DMS53 treated with DMSO at 0.1 percent for 48 hours (cell line): ENCODE results near the gene KLHL10.
"Not testable (repeated sequence)": the region's sequence is repeated elsewhere in the genome, so short reads cannot be mapped to it uniquely, and the experiment has no call there.

Experiments used
- DNase-seq: peaks from one replicate; lab custom pipeline; 2025; ENCODE audit not compliant: unreplicated experiment; lab: John Stamatoyannopoulos, UW

KLHL10 gene

DNA sequence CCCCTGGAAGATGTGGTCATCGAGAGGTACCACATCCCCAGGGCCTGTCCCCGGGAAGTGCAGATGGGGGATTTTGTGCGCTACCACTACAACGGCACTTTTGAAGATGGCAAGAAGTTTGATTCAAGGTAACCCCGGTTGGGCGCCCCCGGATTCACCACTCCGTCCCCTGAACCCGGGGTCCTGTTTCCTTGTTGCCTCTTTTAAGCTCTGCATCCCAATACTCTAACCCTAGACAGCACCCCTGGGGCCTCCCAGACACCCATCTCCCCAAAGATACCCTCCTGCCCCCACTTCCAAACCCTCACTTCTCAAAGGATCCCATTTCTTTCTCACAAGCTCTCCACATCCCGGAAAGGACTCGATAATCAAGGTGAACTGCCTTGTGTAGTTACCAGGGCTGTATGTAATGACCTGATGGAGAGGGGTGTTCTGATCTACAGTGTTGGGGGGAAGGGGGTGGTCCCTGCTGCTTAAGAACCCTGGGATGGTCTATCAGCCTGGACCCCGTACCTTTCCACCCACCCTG is 24.4 kb upstream of the KLHL10 start:
- no peak for DNase-seq

DNA sequence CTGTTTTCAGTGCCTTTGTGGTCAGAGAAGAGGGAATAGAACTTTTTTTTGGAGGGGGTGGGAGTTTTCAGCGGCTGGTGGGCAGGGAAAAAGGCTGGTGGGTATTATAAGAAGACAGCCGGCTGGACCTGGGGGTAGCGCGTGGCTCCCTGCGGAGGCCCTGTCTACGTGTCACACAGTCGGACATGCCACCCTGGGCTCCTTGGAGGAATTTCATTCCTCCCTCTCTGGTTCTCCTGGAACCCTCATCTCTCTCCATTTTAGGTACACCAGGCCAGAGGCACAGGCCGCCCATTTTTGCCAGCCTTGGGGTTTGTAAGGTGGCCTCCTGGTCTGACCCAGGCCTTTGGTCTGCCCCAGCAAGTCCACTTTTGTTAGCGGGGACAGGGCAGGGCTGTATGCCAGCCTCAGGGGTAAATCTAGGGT is 23.9 kb upstream of the KLHL10 start:
- no peak for DNase-seq

DNA sequence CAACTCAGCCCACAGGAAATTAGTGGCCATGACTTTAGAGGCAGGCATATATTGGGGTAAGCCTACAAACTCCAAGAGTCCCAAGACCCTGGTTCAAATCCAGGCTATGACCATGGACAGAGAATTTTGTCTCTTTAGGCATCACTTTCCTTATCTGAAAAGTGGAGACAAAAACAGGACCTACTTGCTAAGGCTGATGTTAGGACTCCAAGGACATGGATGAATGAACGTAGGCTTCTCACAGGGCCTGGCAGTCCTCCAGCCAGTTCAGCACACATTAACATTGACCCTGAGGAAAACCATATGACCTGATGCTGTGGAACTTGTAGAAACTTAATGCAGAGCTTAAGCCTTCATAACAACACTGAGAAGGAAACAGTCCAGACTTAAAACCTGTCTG is 23.4 kb upstream of the KLHL10 start:
- DNase-seq: no peak

DNA sequence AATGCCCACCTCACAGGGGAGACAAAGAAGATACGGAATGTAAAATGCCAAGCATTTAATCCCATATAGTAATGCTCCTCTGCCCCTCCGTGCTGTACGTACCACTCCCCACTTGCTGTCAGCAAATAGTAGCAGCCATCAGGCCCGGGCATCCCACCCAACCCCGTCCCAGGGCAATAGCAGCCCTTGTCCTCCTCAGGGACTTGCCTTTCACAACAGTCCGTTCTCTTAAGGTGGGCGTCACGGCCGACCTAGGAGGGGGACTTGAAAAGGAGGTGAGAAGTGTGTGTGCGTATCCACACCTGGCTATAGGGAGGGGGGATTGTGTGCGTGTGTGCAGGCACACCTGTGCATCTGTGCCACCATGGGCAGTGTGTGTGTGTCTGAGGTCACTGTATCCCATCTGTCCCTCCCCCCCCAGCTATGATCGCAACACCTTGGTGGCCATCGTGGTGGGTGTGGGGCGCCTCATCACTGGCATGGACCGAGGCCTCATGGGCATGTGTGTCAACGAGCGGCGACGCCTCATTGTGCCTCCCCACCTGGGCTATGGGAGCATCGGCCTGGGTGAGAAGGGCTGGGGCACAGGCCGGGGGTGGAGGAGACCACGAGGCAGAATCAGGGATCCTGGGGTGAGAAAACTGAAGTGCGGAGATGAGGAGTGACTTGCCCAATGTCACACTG is 20.8 kb upstream of the KLHL10 start:
- no peak for DNase-seq

DNA sequence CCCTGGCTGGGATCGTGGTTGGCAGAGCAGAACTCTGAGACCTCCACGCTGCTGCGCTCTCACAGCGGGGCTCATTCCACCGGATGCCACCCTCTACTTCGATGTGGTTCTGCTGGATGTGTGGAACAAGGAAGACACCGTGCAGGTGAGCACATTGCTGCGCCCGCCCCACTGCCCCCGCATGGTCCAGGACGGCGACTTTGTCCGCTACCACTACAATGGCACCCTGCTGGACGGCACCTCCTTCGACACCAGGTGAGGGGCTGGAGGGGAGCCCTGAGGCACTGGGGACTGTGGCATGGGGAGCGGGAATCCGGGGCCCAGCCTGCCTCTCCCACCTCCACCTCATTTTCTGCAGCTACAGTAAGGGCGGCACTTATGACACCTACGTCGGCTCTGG is 19.6 kb upstream of the KLHL10 start:
- DNase-seq: no peak

DNA sequence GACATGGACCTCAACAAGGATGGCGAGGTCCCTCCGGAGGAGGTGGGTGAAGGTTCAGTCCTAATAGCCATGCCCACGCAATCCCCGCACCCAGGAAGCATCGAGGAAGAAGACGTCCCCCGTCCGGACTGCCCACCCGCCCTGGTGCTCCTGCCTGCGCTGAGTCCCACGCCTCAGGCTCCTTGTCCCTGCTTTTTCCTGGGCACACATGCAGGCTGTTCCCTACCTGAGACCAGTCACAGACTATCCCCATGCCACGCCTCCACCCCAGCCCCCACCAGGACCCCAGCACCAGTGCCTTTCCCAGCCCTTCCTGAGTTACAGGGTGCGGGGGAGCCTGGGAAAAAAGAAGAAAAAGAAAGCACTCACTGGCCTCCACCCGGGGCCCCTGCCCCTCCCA is 15.8 kb upstream of the KLHL10 start:
- DNase-seq: no peak

DNA sequence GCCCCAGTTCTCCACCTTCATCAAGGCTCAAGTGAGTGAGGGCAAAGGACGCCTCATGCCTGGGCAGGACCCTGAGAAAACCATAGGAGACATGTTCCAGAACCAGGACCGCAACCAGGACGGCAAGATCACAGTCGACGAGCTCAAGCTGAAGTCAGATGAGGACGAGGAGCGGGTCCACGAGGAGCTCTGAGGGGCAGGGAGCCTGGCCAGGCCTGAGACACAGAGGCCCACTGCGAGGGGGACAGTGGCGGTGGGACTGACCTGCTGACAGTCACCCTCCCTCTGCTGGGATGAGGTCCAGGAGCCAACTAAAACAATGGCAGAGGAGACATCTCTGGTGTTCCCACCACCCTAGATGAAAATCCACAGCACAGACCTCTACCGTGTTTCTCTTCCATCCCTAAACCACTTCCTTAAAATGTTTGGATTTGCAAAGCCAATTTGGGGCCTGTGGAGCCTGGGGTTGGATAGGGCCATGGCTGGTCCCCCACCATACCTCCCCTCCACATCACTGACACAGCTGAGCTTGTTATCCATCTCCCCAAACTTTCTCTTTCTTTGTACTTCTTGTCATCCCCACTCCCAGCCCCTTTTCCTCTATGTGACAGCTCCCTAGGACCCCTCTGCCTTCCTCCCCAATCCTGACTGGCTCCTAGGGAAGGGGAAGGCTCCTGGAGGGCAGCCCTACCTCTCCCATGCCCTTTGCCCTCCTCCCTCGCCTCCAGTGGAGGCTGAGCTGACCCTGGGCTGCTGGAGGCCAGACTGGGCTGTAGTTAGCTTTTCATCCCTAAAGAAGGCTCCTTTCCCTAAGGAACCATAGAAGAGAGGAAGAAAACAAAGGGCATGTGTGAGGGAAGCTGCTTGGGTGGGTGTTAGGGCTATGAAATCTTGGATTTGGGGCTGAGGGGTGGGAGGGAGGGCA is 15.1 kb upstream of the KLHL10 start:
- no peak for DNase-seq

DNA sequence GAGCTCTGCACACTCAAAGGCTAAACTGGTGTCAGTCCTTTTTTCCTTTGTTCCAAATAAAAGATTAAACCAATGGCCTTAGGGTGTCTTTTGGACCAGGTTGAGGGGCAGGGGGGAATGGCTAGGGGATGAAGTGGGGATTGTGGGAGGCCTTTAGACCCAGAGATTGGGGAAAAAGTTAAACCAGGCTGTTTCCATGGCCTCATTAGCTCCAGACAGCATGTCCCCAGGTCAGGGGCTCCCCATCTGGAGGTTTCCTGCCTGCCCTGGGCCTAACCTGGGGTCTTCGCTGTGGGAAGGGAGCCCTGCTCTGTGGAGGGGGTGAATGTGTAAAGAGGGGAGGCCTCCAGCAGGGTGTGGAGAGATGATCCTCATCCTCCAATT is 14.5 kb upstream of the KLHL10 start:
- no peak for DNase-seq

DNA sequence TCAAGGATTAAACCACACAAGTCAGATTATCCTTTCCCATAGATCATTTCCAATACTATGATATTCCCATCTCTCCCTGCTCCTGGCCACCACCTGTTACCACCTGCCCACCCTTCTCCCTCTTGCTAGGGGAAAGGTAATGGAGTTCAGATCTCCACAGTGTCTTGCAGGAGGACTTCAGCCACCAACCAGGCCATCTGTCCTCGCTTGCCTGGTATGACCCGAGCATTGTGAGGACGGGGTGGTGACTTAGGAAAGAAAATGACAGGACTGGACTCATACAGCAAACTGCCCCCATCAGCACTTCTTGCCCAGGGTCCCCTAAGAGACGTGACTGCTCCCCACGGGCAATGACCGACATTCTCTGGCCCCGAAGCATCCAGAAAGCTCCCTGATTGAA is 14.0 kb upstream of the KLHL10 start:
- DNase-seq: no peak

DNA sequence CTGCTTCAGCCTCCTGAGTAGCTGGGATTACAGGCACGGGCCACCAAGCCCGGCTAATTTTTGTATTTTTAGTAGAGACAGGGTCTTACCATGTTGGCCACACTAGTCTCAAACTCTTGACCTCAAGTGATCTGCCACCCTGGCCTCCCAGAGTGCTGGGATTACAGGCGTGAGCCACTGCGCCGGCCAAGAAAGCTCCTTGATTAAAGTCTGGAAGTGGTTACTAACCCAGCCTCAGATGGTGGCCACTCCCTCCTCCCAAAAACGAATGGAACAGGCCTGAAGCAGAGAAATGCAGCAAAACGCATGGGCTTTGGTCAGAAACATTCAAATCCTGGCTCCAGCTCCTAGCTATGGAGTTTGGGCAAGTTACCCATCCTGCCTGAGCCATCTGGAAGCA is 13.5 kb upstream of the KLHL10 start:
- DNase-seq: no peak

DNA sequence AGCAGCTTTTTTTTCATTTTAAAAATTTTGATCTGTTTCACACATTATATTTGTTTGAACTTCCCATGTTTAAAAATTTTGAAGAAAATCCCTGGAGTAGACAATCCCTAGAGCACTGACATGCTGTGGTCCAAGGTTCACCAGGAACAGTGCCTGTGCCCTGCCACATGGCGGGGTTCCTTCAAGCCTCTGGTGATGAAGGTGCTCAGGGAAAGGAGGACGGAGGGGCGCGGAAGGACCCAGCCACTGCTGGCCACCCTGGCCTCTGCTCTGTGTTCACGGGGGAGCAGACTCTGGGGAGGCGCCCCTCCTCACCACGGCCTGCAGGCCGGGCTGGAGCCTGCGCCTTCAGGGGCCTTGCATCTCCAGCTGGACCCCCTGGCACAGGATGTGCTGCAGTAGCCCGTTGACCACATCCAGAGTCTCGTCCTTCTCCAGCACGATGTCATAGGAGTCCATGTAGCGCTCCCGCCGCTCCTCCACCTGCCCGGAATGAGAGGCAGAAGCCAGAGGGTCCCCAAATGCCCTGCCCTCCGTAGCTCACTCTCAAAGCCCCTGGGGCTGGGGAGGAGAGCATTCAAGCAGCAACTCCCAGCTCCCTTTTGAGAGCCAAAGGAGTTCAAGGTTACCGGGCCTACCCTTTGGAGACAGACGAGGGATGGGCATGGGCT is 12.3 kb upstream of the KLHL10 start:
- no peak for DNase-seq

DNA sequence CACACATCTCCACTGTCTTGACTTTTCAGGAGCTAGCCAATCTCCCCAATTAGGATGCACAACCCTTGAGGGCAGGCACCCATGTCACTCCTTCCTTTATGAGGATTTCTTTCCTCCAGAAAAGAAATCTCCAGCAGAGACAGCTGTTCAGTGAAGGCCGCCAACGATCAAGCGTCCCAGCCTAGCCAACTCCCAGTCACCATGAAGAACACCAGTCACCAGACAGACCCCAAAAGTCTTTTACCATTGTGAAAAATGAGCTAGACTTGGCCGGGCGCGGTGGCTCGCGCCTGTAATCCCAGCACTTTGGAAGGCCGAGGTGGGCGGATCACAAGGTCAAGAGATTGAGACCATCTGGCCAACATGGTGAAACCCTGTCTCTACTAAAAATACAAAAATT is 7.7 kb upstream of the KLHL10 start:
- not testable (repeated sequence) for DNase-seq

DNA sequence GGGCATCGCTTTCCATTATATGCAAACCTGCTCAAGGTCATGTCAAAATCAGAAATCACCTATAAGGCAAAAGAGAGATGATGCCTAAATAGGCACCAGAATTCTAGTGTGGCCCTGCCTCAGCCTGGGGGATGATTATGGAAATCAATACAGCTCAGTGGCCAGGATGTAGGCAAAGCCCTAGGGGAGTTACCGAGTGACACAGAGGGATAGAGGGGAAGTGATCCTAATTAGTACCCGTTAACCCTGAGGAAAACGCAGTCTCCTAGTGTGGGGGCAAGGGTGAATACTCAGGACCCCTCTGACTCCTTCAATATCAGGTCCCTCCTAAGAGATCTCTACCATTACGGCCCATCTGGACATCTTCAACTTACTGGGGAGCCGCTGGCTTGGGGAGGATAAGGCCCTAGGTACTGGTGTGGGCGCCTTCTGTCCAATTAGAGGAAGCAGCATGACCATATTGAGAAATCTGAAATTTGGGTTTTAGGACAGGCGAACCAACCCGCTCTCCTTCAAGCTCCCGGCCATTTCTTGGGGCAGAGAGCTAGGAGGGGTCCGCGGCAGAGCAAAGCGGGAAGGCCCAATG is 2.3 kb upstream of the KLHL10 start:
- DNase-seq: no peak

DNA sequence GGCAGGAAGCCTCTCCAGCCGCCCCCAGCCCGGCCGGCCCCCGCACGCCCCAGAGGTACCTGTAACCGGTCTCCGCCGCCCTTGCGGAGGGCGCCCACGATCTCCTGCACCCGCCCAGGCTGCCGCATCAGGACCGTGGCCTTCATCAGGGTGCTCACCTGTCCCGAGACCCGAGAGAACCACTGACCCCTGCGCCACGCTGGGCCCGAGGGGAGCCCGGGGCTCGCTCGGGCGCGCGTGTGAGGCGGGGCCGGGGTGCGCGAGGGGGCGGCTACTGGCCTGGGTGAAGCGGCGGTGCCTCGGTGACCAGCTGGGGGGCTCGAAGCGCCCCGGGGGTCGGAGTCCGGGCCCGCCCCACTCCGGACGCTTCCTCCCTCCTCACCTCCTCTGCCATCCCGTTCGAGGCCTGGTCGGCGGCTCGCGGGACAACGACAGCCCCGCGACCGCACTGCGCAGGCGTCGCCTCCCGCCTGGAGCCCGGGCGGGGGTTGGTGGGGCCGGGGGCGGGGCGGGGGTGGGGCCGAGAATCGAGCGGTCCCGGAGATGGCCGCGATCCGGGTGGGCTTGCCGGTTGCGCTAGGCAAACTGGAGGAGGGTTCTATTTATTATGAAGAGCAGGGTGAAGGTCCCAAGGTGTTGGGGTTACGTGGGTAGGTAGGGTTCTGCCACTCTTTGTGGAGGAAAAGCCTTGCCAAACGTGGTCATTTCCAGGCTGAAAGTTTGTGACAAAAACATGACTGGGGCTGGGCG is 1.6 kb upstream of the KLHL10 start, which contains the start of gene NT5C3B:
Gene NT5C3B, minus strand, starts transcription at position 433 of the 750 bp plus-strand sequence. Its CDS starts 39 bp downstream, at position 394.
- DNase-seq: no peak

DNA sequence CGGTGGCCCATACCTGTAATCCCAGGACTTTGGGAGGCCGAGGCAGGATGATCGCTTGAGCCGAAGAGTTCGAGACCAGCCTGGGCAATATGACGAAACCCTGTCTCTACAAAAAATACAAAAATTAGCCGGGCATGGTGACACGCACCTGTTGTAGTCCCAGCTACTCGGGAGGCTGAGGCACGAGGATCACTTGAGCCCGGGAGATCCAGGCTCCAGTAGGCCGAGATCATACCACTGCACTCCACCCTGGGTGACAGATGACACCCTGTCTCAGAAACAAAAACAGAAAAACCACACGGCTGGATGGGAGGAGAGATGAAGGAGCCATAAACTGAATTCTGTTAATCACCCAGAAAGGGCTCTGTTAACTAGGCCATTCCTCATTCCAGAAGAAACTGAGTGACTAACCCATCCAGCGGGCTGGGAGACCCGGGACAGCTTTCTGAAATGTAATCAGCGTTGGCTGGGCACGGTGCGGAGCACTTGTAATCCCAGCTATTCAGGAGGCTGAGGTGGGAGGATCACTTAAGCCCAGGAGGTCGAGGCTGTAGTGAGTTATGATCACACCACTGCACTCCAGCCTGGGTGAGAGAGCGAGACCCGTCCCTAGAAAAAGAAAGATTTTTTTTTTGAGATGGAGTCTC is 952 bp upstream of the KLHL10 start:
- no peak for DNase-seq

DNA sequence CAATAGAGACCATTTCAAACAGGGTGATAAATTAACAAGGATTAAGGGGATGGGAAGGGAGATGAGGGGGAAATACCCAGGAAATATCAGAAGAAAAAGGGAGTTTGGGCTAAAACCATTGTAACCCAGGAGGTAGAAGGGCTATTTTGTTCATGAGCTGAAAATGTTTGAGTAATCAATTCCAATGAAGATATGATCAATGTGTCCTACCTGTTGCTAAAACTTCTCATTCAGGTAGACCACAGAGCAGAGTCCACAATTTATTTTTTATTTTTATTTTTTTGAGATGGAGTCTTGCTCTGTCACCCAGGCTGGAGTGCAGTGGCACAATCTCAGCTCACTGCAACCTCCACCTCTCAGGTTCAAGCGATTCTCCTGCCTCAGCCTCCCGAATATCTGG is 1.8 kb downstream of the KLHL10 start:
- not testable (repeated sequence) for DNase-seq

DNA sequence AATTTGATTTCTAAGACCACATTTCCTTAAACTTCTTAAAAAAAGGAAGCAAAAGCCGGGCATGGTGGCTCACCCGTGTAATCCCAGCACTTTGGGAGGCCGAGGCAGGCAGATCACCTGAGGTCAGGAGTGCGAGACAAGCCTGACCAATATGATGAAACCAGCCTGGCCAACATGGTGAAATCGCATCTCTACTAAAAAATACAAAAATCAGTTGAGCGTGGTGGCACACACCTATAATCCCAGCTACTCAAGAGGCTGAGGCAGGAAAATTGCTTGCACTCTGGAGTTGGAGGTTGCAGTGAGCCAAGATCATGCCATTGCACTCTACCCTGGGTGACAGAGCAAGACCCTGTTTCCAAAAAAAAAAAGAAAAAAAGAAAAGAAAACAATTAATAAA is 3.2 kb downstream of the KLHL10 start:
- DNase-seq: not testable (repeated sequence)

DNA sequence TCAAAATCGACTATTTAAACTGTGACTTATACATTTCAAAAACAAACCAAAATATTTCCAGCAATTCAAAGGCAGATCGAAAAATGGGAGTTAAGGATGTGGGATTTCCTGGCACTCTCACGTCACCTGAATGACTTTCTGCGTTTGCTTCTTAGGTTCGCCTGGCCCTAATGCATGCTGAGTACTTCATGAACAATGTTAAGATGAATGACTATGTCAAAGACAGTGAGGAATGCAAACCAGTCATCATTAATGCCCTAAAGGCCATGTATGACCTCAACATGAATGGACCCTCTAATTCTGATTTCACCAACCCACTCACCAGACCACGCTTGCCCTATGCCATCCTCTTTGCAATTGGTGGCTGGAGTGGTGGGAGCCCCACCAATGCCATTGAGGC is 7.3 kb downstream of the KLHL10 start:
- DNase-seq: no peak

DNA sequence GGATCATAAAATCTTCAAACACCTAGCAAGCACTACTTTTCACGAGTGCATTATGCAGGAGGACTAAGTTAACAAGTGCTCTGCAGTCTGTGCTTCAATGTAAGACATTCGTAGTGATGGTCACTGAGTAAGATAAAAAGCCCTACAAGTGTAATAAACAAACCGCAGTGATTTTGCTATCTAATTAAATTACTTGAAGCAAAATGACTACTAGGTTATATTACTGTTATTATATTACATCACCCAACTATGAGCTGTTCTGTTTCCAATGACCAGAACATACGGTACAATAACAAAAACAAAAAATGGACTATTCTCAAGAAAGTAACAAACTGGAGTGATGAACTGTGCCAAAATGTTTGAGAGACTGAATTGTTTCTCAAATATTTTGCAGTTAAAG is 11.2 kb downstream of the KLHL10 start:
- no peak for DNase-seq
